Raji (cell line): ENCODE data around the gene ADRB1.

Experiments used
- POLR2A ChIP-seq: IDR thresholded peaks from 2 replicates; pipeline ENCODE4 v1.6.1; 2011; ENCODE audit warnings: low read depth, low read length, control low read depth; ENCODE audit not compliant: insufficient read depth

Gene ADRB1

DNA sequence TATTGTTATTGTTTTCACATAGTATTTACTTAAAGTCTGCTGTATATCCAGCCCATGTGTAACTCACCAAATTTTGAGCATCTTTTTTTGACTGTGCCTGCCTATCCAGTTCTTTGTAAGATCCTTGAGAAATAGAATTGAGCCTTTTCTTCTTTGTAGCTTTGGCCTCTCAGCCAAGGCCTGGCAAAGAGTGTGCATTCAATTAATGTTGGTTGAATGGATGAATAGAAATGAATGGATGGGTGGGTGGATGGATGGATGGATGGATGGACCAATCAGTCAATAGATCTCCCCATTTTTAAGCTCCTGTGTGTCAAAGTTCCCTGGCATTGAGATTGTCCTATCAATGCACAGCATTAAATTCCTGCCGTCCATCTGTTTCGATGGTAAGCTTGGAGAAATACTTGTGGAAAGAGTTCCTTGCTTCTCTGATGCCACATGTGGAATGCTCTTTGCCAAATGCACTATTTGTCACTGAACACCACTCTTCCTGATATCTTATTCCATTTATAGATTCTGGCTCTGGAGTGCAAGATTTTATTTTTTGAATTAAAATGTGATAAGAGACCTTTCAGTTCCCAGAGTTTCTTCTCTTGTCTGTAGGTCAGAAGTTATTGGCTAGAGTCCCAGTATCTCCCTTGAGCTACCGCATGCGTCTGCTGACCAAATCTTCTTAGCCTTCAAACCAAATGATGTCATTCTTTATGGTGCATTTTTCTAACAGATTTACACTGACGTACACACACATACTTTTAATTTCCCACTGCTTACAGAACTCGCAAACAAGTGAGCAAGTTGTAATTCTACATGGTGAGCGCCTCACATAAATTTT, 20.7 kb upstream of the ADRB1 start:
- TF ChIP-seq POLR2A: no peak

DNA sequence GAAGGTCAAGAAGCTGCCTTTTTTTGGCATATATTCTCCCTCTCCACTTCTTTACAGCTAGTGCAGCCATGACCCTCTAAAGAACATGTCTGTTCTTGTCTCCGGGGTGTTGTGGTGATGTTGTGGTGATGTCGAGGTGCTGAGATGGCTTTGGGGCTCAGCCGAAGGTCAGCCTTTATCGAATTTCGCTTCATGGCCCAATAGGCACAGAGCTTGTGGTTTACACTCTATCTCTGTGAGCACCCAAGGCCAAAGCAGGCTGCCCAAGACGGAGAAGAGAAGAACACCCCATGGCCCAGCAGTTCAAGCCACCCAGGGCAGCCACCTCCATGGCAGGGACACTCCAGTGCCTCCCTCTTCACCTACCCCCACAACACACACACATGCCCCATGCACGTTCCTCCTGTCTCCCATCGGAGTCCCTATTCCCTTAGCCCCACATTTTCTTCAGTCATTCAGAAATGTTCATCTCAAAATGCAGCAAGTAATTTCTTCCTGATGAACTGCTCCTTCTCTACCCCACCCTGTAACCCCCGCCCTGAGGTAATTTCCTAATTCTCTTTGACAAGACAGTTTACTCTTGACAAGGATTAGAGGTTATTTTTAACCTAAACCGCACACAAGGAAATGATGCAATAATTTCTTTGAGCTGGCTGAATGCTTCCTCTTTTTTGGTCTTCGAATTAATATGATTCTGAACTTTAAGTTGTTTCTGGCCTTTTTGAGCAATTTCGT, 18.6 kb upstream of the ADRB1 start:
- no peak for TF ChIP-seq POLR2A

DNA sequence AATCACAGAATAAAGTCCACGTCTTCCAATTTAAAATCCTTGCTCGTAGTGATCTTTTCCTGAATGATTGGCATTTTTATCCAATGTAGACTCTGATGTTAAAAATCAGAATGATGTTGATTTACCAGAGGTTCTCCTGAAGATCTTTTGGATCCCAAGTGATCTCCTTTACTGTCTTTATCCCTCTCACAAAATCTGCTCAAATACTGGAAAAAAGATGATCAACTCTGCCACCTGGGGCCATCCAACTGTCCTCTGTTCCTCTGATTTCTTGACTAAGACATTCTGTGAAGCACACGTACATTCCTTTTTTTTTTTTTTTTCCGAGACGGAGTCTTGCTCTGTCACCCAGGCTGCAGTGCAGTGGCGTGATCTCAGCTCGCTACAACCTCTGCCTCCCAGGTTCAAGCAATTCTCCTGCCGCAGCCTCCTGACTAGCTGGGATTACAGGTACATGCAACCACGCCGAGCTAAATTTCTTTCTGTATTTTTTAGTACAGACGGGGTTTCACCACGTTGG, 18.0 kb upstream of the ADRB1 start:
- TF ChIP-seq POLR2A: no peak

DNA sequence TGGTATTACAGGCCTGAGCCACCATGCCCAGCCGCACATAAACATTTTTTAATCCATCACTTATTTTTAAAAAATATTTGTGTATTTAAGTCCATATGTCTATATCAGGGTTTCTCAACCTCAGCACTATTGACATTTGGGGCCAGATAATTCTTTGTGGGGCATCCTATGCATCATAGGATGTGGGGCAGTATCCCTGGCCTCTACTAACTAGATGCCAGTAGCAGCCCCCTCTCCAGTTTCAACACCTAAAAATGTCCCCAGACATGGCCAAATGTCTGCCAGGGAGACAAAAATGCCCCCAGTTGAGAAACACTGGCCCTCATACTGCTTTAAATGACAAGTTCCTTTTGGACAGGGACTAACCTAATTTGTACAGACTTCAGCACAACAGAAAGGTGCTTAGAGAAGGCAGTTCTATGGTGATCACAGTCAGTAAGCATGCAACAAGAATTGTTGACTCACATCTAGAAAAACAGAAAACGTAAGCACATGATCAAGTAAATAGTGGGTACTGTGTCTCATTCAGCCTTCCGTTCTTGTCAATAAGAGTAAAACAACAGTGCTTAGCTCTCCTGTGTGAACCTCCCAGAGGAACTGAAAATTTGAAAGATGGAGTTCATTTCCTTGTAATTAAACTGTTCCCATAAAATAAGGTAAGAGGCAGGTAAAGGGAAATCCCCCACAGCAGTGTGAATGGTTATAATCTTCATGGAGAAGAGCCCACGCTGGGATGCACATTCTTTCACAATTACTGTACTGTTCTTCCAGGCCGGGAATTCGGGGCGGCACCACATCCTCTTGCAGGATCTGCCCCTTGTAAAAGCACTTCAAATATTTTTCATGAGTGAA, 17.3 kb upstream of the ADRB1 start:
- no peak for TF ChIP-seq POLR2A

DNA sequence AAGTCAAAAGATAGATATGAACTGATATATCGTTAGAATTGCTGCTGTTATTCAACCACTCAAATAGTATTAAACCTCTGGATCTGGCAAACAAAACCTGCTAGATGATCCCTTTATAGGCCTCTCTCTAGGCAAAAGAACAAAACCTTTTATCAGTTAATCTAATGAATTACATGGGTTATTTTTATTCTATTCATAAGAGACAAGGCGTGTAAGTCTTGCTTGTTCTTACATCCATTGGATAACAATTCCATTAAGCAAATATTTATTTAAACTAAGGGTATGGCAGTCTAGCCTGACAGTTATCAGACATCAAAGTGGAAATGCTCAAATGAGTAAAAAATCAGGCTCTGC, 16.6 kb upstream of the ADRB1 start:
- TF ChIP-seq POLR2A: no peak

DNA sequence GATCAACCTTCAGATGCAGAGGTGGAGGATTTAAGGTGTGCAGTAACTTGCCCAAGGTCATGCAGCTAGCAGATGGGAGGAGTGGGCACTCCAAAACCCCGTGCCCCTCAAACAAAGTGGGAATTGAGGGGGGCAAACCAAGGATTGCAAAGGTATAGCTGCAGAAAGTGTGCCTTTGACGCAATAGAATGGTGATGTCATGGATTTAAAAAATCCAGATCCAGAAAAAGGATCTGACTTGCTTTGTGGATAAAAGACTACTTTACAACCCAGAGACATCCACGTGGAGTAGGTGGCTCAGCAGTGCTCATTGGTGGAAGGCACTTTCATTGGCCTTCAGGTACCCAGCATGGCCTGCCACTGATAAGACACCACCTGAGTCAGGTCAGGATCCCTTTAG, 15.7 kb upstream of the ADRB1 start:
- TF ChIP-seq POLR2A: no peak

DNA sequence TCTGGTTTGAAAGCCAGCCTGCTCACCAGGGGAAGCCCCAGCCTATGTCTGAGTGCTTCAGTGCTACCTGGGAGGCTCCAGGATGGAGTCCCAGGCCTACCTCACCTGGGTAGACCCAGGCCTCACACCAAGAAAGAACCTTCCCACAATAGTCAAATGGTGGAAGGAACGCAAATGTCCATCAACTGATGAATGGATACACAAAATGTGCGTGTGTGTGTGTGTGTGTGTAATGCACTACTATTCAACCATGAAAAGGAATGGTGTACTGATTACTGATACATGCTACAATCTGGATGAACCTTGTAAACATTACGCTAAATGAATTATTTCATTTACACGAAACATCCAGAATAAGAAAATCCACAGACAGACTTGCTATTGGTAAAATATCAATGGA, 15.2 kb upstream of the ADRB1 start:
- TF ChIP-seq POLR2A: no peak

DNA sequence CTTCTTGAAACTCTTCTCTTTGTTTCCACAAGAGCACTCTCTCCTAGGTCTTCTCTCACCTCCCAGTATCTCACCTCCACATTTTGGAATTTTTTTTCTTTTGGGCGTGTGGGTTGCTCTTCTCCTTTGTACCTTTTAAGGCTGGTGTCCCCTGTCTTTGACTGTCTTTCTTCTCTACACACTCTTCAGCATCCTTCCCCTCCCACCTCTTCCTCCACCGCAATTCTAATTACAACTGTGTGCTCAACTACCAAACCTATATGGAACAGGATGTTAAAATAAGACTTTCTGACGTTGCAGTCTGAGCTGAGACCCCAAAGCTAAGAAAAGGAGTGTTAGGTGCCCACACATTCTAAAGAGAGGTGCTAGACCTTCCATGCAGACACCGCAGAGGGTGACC, 14.0 kb upstream of the ADRB1 start:
- no peak for TF ChIP-seq POLR2A

DNA sequence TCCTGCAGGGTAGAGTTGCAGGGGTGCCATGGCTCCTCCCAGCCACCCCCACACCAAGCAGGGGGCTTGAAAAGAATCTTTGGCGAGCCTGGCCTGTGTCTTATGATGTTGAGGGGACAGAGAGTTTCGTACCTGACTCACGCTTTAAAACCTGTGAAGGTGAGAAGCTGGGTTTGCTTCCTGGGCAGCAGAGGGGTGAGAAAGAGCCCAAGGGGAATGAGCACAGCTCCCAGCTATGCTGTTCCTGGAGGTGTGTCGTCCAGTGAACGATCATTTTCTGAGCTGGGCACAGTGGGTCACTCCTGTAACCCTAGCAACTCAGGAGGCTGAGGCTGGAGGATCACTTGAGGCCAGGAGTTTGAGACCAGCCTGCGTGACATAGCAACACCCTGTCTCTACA, 13.5 kb upstream of the ADRB1 start:
- TF ChIP-seq POLR2A: no peak

DNA sequence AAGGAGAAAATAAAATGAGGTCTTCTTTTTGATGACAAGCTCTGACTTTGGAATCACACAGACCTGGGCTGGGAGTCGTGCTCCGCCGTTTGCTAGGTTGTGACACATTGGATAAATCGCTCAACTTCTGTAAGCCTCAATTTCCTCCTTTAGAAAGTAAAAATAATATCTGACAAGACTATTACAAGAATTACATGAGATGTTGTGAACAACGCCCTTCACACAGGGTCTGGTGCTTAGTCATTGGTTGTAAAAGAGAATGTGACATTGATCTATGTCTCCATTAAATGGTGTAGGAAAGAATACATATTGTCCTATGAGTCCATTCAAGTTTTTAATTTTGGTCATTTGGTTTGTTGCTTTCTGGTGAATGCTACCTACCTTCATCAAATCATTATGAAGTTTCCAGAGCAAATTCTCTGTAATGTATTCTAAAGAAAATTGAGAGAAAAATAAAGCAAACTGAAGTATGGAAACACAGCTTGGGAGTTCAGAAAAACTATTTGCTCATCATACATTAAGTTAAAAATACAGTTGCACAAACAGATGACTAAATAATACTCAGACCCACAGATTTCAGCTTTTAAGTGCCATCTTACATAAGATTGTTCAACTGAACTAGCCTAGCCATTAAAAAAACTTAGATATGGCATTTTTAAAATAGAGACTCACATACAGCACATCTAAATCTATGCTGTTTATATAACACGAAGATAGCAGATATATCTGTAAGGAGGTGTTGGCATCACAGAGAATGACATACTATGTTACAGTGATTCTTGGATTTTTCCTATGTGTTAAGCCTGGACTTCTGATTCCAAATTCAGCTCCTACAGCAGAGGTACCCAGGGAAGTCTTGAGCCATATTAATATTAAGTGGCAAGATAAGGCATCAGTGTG, 12.3 kb upstream of the ADRB1 start:
- TF ChIP-seq POLR2A: no peak

DNA sequence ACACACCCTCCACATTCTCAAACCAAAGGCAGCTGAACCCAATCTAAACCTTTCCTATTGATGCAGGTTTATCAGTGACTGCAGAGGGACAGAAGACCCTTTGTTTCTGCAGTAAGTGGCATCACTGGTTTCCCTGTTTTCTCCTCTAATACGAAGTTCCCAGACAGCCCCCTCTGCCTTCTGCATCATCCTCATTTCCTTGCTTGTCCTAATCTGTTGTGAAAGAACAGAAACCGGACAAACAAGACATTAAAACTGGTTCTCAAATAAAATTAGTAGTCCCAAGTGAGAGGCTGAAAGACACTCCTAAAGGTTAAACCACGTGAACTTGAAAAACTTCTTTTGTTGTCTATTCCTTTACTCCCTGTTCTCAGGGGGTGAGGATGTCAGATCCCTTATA, 10.1 kb upstream of the ADRB1 start:
- no peak for TF ChIP-seq POLR2A

DNA sequence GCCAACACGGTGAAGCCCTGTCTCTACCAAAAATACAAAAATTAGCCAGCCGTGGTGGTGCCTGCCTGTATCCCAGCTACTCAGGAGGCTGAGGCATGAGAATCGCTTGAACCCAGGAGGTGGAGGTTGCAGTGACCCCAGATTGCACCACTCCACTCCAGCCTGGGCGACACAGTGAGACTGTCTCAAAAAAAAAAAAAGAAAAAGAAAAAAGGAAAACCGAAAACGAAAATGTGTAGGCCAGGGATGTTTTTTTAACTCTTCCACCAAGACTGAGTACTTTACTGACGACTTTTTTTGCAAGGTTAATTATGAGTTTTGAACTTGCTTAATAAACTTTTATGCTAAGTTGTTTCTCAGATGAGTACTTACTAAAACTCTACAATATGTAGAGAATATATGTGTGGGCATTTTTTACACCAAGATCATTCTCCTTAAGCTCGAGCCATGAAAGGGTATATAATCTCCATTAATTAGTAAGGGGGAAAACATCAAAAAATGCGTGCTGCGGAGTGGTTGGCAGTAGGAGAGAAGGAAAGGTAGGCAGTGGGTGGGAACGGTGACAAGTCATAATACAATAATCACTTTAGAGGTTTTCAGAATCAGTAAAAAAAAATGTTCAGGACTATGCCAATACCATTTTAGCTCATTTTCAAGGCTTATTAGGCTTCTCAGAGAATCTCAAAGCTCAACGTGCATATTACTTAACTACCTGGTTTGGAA, 8.6 kb upstream of the ADRB1 start:
- TF ChIP-seq POLR2A: no peak

DNA sequence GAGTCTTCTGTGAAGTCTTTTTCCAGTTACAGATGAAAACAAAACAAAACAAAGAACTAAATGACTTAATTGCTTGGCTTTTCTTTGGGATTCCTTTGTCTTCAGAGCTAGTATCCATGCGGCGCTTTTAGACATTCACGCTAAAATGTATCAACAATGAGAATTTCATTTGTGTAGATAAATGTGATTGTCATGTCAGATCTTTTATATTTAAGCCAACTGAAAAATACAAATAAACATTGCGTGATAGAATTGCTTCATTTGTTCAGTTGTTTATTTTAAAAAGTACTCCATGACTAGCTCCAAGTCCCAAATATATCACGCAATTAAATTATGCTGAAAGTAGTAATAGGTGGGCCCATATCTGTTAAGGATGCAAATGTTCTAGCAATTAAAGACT, 7.9 kb upstream of the ADRB1 start:
- TF ChIP-seq POLR2A: no peak

DNA sequence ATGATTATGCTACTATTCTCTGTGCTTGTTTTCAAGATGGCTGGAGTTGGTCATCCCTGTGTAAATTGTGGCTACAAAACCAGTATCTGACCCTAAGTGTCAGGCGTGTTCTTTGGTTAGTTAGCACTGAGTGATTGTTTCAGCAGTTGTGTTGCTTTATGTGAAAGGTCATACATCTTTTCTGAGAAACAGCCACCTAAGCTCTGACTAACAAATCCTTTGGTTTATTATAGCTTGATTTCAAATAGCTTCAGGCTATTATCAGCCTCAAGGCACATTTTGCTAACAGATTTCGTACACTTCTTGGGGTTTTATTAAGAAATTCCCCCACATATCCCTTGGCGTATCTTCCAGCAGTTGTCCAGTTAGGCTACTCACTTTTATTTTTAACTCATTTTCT, 4.8 kb upstream of the ADRB1 start:
- no peak for TF ChIP-seq POLR2A

DNA sequence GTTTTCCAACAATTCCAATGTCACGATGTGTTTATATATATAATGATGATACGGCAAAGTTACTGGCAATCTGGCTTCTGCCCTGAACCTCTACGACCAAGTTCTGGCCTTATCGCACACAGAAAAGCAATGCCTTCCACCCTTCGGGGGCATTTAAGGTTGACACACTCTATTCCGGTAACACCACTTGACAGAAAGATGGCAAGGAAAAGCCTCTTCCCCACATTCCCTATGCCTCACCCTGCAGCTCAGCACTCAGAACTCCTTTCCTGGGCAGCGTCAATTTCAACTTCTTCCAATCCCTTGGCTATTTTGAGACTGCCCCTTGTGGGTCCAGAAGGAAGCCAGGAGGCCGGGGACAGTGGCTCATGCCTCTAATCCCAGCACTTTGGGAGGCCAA, 2.5 kb upstream of the ADRB1 start:
- no peak for TF ChIP-seq POLR2A
